ENCODE results near the gene RAB28.

RAB28 gene

DNA sequence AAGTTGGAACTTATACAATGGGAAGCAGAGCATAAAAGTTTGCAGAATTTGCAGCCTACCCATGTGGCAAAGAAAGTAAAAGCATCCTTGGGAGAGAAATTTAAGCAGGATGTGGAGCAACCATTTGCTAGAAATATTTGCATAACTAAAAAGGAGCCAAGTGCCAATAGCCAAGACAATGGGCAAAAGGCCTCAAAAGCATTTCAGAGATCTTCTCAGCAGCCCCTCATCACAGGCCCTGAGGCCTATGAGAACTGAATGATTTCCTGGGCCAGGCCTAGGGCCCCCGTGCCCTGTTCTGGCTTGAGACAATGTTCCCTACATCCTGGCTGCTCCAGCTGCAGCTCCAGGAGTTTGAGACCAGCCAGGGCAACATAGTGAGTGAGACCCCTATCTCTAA, 25.3 kb upstream of the RAB28 start:
- no peak for DNase-seq (ENCODE audit: low spot score)

DNA sequence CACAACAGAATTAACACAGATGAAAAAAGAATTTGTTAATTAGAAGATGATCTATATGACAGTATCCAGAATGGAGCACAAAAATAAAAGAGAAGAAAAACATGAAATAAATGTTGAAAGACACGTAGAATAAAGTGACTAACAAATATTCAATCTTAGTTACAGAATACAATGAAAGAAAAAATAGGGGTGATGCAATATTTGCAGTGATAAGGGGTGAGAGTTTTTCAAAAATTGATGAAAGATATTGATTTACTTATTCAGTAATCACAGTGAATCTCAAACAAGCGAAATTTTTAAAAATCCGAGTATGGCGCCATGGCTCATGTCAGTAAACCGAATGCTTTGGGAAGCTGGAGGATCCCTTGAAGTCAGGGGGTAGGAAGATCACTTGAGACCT, 20.2 kb upstream of the RAB28 start:
- DNase-seq (ENCODE audit: low spot score), result no peak

DNA sequence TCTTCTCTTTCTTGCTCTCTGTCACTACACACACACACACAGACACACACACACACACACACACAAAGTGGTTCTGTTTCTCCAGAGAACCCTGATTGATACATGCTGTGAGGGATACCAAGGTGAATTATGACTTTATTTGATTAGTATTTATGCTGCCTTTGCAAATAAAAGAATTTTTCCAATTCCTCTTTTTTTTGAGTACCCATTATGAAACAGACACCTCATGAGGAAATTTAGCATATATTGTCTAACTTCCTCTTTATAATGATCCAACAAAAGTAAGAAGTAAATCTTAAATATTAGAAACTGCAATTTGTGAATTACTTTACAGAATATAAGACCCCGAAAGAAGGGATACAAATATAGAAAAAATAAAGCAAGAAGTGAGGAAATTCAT, 14.3 kb upstream of the RAB28 start:
- no peak for DNase-seq (ENCODE audit: low spot score)

DNA sequence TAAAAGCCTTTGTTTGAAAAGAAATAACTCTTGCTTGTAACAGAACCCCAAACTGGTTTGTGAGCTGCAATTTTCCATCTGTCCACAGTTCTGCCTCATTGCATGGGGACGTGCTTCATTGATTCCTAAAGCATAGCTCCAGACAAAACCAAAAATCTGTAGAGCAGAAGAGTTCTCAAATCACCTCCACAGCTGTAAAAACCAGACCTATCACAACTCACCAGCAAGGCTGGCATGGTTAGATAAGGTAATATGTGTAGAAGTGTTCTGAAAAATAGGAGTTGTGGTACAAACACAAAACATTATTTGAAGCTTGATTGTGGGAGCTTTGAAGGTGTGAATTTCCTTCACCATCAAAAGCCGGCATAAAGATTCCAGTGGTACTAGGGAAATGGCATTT, 12.5 kb upstream of the RAB28 start:
- DNase-seq (ENCODE audit: low spot score), result no peak

DNA sequence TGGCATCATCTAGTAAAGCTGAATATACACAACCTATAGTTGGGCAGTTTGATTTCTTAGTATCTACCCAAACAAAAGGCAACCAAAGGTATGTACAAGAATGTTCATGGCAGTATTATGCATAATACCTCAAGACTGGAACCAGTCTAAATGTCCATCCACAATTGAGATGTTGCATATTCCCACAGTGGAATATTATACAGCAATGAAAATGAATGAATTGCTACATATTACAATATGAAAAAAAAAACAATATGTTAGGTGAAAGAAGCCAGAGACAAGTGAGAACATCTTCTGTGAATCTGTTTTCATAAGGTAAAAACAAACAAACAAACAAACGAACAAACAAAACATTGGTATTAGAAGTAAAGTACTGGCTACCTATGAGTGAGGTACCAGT, 11.6 kb upstream of the RAB28 start:
- no peak for DNase-seq (ENCODE audit: low spot score)

DNA sequence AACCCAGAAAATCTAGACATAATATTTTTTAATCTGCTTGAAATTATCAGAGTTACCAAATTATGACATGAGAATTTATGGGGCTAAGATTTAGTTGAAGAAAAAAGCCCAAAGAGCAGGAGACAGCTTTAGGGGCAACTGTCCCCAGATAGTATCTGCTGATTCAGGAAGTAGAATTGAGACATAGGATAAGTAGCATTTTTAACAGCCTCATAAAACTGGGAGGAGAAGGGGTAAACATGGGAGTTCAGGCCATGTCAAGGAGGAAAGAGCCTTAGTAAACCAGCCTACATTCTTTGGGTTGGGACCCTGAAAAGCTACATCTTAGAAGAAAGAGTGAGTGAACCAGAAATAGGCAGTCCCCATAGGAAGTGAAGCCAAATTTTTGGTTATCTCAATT, 9.7 kb upstream of the RAB28 start:
- DNase-seq (ENCODE audit: low spot score), result peak; percentile 11

DNA sequence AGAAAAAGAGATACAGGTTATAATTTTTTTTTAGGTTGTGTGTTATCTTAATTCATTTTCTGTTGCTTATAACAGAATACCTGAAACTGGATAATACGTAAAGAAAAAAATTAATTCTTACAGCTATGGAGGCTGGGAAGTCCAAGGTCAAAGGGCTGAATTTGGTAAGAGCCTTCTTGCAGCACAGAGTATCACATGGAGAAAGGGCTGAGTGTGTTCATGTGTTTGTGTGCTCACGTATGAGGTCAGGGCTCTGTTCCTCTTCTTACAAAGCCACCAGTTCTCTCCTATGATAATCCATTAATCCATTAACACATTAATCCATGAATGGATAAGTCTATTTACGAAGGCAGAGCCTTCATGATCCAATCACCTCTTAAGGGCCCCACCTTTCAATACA, 8.6 kb upstream of the RAB28 start:
- DNase-seq (ENCODE audit: low spot score), result no peak

DNA sequence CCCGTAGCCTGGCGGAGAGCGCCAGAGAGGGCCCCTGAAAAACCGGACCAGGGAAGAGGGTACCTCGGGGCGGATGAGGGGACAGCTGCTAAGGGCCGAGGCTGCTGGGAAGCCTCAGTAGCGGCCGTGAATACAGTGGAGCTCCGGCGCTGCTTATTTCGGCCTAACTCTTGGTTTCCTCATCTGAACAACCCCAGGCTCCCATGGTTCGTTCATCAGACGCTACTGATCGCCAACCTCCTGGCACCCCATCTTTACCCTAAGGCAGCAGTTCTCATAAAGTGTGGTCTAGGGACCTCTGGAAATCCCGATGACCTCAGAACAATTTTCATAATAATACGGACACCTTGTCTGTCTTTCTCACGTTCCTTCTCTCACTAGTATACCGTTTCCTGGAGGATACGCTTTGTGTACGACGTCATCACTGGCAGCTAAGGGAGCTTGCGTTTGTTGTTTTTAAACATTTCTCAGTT, 645 bp upstream of the RAB28 start:
- peak; percentile 14 for DNase-seq (ENCODE audit: low spot score)

DNA sequence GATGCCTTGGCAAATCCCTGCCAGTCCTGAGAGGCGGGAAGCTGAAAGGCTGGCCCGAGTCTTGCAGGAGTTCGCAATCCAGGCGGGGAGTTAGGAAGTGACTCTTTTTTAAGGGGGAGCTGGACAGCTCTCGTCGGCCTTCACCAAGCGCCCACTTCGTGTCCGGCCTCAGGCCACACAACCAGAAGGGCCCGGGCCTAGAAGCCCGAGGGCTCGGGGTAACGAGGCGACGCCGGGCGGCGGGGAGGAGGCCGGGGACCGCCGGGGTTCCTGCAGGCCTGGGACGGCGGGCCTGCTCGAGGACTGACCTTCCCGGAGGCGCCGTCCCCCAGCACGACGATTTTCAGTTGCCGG, 395 bp downstream of the RAB28 start:
- DNase-seq (ENCODE audit: low spot score), result peak; percentile 21

DNA sequence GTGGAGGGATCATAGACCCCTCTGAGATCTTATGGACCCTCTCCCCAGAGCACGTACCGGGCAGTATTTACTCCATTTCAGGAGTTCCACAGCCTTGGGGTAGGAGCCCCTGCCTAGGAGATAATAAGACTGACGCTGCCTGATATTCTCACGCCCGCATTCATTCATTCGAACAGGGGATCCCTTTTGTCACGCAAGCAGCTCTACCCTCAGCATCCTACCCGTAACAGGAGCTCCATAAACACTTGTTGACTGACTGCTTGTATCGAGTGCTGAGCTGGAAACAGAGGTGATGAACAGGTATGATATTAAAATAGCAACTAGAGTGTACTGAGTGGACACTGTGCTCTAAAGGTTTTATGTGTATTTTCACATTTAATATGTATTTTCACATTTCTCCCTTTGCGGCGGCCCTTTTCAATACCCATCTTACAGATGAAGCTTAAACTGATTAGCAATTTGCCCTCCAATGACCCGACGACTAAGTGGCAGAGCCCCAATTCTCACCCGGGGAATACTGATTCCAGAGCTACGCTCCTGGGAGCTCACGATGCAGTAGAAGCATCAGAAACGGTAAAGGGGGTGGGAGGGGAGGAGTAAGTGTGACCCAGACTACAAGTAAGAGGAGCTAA, 888 bp downstream of the RAB28 start:
- no peak for DNase-seq (ENCODE audit: low spot score)

DNA sequence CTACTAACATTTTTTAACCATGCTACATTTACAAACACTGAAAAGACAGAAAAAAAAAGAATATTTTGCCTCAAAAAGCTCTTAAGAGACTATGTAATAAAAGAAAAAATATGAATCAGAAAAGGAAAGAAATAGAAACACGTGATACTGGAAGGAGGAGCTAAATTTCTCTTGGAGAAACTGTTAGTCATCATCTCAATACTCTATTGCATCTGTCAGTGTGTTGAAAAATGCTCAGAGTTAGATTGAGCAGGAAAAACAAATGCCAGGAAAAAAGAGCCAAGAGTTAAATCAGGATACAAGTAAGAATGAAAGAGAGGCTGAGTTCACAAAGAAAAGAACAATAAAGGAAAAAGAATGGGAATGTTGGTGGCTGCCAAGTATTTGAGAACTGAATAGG, 2.6 kb downstream of the RAB28 start:
- DNase-seq (ENCODE audit: low spot score), result no peak

DNA sequence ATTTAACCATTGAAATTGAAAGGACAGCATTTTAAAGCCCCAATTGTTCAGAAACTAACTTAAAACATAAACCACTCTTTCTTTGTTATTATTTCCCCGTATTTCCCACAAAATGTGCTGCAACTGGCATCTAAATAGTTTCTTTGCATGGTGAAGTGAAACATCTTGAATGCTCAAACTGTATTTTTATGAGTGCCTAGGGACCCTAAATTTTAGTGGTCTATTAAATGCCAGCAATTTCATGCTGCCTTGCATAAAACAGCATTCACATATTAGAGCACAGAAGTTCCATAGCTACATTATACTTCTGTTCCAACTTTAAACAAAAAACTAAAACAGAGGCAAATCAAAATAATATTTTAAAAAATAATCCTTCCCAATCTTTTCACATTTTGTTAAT, 5.4 kb downstream of the RAB28 start:
- no peak for DNase-seq (ENCODE audit: low spot score)

DNA sequence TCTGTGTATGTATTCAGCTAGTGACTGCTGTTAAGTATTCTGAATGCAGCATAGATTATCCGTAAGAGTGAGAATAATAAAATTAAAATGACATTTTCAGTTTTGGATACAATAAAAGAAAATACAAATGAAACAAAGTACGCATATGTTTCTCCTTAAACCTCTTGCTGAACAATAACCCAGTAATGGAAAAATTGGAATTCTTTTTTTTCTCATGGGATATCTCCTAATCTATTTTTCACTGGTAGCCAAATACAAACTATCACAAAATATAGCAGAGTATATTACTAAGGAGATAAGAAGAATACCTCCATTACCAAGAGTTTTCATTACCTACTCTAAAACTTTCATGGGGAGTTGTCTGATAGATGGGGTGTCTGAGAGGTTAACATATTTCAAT, 6.0 kb downstream of the RAB28 start:
- DNase-seq (ENCODE audit: low spot score), result no peak

DNA sequence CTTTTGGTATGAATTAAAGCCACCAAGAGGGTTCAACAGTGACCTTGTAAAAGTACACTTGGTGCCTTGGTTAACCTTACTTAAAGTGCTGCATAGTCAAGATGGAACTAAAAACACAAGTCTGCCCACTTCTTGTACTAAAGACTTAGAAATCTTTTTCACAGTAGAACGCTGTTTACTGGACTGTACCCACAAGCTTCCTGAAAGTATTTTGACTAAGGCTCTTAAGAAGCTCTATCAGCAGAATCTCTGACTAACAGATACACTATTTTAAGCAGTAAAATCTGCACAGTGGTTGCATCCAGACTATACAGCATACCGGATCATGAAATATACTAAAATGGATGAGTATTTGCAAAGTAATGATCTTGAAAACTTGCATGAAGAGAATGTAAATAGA, 7.2 kb downstream of the RAB28 start:
- DNase-seq (ENCODE audit: low spot score), result no peak

DNA sequence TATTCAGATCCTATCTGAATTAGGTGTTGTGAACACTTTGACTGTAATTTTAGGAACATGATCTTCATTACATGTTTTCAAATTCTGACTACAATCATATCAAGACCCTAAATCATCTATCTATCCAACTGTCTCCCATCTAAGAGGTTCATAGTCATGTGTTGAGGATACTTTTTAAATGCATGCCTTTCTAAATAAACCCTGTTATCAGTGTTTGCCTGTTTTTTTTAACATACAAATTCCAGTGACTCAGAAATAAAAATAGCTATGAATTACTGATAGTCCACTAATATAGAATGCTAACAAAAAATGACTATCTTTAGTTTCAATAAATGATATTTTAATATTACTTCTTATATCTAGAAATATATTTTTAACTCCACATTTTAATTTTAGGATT, 8.0 kb downstream of the RAB28 start:
- no peak for DNase-seq (ENCODE audit: low spot score)

DNA sequence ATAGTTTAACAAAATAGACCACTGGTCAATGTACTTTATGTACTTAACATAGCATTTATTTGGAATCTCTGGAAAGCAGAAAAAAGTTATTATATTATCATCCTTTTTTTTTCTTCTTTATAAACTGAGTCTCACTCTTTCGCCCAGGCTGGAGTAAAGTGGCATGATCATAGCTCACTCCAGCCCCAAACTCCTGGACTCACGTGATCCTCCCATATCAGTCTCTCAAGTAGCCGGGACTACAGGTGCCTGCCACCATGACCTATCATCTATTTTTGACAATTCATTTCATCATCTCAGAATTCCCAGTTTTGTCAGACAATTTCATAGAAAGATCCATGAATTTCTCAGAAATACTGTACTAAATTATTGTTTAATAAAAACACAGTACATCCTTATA, 12.7 kb downstream of the RAB28 start:
- DNase-seq (ENCODE audit: low spot score), result no peak

DNA sequence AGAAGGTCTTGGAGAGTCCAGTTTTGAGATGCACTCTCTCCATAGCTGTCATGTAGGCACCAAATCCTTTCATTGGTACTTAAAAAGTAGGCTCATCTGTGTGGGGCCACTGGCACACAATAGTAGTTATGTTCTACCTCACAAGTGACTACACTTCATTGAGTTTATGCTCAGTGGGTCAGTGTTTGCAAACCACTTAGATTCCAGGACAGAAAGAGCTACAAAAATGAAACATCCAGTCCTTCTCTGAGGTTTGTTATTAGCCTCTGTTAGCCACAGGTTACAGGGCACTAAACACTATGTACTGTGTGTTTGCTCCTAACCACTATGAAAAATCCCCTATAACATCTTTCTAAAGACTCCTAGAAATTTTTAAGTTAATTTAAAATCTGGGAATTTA, 13.8 kb downstream of the RAB28 start:
- DNase-seq (ENCODE audit: low spot score), result no peak

DNA sequence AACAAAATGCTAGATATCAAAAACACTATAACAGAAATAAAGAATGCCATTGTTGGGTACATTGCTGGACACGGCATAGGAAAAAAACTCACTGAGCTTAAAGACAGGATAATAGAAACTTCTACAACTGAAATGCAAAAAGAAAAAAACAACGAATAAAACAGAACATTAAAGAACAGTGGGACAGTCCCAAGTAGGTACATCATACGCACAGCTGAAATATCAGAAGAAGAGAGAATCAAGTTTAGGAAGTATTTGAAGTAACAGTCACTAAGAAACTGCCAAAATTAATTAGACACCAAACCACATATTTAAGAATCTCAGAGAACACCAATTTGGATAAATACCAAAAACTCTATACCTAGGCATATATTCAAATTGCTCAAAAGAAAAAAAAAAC, 19.2 kb downstream of the RAB28 start:
- no peak for DNase-seq (ENCODE audit: low spot score)

DNA sequence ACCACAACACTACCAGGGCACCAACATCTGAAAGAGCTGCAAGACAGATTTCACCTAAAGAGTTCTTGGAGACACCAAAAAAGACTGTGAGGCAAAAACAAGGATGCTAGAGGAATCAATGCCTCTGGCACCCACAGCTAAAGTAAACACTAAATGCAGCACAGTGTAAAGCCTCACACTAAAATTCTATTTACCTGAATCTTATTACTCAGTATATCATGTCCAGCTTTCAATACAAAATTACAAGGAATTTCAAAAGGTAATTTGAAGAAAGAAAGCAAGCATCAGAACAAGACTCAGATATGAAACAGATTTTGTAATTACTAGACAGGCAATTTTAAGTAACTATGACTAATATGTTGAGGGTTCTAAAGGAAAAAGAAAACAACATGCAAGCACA, 19.6 kb downstream of the RAB28 start:
- no peak for DNase-seq (ENCODE audit: low spot score)

DNA sequence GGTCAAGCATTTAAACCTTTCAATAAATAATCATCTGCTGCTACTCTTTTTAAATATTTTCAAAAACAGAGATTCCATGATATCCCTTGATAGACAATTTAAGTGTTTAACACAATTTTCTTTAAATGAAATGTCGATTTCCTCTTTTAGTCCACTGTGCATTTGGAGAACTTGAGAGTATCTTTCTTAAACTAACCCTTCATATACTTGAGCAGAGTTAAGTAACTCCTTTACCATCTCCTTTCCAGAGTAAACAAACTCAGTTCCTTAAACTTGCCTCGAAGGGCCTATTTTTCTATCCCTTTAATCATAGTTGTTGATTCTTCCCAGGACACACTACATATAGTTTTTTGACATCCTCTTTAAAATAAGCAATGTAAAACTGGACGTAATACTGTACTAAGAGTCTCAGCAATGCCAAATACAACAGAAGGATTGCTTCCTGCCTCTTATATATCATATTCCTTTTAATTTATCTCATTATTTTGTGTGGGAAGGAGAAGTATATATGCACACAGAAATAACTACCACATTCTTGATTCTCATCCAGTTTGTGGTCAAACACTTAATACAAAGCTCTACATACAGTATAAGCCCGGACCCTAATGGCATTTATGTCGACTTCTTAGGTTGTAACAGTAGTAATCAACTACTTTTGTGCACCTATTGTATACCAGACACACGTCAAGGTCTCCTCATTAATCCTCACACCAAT, 22.8 kb downstream of the RAB28 start:
- DNase-seq (ENCODE audit: low spot score), result no peak

DNA sequence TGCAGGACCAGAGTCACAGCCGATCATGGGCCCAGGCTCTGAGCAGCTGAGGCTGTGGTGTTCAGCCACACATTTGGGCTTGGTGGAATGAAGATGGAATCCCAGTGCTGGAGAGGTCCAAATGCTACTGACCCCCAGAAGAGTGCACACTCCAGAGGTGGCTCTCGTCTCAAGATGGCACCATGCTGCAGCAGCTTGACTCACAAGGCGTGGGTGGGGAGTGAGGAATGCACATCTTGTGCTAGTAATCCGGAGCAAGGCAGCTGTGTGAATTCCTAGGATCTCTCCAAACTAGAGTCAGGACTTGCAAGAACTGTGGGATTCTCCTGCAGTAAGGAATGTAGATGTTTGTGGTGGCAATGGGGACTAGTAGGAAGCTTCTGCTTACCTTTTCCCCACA, 28.7 kb downstream of the RAB28 start:
- no peak for DNase-seq (ENCODE audit: low spot score)

DNA sequence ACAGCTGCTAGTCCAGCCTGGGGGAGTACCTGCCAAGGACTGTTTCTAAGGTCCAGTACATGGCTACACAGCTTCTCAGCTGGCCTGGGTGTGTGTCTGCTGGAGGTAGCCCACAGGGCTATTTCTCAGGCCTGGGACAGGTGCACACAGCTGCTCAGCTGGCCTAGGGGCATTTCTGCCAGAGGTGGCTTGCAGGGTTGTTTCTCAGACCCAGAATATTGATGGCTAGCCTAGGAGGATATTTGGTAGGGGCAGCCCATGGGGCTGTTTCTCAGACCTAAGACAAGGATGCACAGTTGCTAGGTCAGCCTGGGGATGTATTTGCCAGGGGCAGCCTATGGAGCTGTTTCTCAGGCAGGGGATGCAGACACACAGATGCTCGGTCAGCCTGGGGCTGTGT, 29.4 kb downstream of the RAB28 start:
- no peak for DNase-seq (ENCODE audit: low spot score)

DNA sequence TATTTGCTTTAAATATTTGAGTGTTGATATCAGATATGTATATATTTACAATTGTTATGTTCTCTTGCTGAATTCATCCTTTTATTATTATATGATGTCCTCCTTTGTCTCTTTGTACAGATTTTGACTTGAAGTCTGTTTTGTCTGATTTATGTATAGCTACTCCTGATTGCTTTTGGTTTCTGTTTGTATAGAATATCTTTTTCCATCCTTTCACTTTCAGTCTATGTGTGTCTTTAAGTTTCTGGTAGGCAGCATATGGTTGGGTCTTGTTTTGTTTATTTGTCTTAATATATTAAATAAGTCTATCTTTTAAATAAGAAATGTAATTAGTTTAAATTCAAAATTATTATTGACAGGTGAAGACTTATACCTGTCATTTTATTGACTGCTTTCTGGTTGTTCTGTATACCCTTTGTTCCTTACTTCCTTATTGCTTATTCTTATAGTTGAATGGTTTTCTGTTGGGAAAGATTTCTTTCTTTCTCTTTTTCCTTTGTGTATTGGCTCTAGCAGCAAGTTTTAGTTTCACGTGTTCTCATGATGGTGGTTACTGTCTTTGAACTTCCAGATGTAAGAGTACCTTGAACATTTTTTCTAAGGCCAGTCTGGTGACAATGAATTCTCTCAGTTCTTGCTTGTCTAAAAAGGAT, 31.1 kb downstream of the RAB28 start:
- DNase-seq (ENCODE audit: low spot score), result no peak

DNA sequence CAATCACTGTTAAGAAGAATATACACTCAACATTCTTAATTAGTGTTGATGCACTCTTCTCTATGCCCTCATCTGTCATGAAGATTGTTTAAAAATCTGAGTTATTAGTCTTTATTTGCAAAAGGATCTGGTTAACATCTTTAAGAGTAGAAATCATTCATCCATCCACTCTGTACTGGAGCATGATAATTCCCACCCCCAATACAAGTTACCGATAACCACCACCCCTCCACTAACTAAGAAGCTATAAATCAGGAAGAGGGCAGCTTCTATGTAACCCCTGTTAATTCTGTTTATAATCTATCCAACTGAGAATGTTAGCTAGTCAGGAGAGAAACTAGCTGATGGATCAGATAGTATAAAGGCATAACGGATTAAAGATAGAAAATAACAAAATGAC, 34.5 kb downstream of the RAB28 start:
- DNase-seq (ENCODE audit: low spot score), result no peak

Measured in LoVo (cell line).